ENCODE data around the gene FPGS.
A peak's percentile ranks its signal among the peaks of the same experiment; 100 is the strongest.
"Not testable (repeated sequence)": the region's sequence is repeated elsewhere in the genome, so short reads cannot be mapped to it uniquely, and the experiment has no call there.

Gene FPGS, protein sequence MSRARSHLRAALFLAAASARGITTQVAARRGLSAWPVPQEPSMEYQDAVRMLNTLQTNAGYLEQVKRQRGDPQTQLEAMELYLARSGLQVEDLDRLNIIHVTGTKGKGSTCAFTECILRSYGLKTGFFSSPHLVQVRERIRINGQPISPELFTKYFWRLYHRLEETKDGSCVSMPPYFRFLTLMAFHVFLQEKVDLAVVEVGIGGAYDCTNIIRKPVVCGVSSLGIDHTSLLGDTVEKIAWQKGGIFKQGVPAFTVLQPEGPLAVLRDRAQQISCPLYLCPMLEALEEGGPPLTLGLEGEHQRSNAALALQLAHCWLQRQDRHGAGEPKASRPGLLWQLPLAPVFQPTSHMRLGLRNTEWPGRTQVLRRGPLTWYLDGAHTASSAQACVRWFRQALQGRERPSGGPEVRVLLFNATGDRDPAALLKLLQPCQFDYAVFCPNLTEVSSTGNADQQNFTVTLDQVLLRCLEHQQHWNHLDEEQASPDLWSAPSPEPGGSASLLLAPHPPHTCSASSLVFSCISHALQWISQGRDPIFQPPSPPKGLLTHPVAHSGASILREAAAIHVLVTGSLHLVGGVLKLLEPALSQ

DNA sequence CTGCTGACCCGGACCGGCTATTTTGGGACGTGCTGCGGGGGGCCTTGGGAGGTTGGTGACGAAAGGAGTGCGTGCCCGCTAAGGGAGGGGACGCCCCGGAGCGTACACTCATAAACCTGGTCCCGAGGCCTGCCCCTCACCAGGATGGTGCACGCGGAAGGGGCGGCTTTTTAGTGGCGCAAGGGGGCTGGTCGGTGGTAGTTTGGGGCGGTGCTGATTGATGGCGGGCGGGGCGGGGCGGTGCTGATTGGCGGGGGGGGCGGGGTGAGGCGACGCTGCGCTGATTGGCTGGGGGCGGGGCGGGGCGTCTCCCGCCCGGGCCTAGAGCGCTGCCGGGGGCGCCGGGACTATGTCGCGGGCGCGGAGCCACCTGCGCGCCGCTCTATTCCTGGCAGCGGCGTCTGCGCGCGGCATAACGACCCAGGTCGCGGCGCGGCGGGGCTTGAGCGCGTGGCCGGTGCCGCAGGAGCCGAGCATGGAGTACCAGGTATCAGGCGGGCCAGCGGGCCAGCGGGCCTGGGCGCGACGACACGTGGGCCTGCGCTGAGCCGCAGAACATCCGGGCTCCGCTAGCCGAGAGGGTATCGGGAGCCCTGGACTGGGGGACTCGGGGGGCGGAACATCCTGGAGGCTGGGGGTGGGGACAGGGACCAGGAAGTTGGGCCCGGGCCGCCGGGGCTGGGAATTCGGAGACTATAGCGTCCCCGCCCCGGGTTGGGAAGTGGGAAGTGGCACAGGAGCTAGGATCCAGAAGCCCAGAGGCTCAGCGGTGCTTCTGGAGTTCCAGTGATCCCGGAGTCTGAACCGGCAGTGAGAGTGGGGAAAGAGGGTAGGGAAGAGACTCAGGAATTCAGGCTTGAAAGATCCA is at the start of gene FPGS:
Gene FPGS (plus strand): TSS at position 307 of the 868 bp plus-strand sequence. CDS start 43 bp downstream, at position 350.
- peak; percentile 86 for DNase-seq

GRCh38 chr9:127753148-127753547 is 49.5 kb upstream of the FPGS start:
- DNase-seq, result no peak

- no peak for DNase-seq
Observed at GRCh38 chr9:127753622-127754021, 49.1 kb upstream of the FPGS start.

- peak; percentile 57 for DNase-seq
Observed at GRCh38 chr9:127754099-127755060, 48.3 kb upstream of the FPGS start.

DNA sequence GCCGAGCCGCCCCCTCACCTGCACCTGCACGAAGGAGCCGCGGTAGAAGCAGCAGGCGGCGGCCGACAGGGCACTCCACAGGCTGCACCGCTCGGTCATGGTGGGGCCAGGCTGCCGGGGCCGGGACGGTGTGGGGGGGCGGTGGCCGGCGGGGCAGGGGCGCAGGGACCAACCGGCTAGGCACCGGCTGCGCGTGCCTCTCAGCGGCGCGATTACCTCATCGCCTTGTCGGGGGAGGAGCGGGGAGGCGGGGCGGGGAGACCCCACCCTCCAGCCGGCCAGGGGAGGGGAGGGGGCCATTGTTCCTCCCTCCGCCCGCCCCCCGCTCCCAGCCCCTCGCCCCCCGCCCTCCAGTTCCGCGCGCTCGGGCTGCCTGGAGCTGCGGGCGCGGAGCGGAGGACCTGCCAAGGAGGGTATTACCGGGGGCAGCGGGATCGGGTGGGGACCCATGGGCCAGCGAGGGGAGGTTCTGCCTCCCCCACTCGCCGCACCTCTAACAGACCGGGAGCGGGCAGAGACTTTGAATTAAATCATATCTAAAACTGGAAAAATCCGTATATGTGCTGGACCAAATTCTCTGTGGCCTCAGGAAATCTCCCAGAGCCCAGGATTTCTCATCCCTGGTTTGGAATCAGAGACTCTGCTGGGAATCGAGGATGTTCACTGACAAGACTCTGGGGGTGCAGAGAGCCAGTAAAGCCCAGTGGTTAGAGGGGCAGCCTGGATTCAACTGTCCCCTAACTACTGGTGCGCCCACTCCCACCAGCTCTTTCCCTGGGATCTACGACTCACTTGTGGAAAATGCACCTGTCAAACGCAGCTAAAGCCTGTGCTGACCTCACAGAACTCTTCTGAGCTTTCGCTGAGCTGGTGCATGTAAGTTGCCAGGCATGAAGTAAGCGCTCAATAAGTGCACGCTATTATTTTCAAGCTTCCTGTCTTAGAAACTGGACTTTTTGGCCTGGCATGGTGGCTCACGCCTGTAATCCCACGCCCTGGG is 47.3 kb upstream of the FPGS start:
- DNase-seq, result no peak

DNA sequence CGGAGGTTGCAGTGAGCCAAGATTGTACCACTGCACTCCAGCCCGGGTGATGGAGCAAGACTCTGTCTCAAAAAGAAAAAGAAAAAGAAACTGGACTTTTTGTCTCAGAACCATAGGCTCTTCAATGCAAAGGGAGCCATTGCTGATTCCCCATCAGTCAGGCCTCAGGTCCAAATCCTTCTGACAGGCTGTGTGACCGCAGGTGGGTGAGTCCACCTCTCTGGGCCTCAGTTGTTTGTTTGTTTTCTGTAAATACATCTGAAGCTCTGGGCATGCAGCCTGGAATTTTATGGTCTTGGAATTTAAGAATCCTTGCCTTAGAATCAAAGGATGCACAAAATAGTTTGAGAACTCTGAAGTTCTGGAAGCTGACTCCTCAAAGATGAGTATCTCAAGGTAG is 46.4 kb upstream of the FPGS start:
- no peak for DNase-seq

DNA sequence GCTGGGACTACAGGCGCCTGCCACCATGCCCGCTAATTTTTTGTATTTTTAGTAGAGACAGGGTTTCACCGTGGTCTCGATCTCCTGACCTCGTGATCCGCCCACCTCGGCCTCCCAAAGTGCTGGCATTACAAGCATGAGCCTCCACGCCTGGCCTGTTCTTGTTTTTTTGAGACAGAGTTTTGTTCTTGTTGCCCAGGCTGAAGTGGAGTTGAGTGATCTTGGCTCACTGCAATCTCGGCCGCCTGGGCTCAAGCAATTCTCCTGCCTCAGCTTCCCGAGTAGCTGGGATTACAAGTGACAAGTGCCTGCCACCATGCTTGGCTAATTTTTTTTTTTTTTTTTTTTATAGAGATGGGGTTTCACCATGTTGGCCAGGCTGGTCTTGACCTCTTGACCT is 45.9 kb upstream of the FPGS start:
- DNase-seq, result not testable (repeated sequence)

DNA sequence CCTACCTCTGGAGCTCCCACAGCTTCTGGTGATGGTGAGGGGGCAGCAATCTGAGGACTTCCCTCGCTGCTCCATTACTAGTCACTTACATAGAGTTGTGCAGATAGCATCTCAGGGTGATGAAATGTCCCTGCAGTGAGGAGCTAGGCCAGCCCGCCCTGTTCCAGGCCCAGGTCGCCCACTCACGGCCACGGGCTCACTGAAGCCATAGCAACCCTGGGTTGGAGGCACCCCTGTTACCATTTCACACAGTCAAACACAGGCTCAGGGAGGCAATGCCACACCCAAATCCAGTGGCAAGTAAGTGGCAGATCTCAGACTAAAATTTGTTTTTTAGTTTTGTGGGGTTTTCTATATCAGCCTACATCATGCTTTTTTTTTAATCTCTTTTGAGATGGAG is 43.8 kb upstream of the FPGS start:
- no peak for DNase-seq

GRCh38 chr9:127761061-127761460 is 41.6 kb upstream of the FPGS start:
- no peak for DNase-seq

DNA sequence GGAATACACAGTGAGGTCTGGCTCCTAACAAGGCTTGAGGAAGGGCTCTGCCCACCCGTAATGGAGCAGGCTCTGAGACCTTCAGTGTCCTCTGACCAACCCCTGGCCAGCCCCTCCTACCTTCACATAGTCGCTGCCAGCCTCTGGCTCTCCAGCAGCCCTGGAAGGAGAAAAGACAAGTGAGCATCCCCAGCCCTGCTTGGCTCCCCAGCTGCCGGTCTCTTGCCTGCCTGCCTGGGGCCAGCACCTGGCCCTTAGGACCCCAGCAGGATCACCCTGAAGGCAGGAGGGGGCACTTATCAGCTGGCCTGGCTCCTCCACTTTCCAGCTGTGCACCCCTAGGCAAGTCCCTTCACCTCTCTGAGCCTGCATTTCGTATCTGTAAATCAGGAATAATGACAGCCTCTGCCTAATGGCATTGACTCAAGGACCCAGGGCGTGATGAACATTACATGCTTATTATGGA is 41.2 kb upstream of the FPGS start:
- DNase-seq, result no peak

- no peak for DNase-seq
Observed at GRCh38 chr9:127762111-127762676, 40.5 kb upstream of the FPGS start.

DNA sequence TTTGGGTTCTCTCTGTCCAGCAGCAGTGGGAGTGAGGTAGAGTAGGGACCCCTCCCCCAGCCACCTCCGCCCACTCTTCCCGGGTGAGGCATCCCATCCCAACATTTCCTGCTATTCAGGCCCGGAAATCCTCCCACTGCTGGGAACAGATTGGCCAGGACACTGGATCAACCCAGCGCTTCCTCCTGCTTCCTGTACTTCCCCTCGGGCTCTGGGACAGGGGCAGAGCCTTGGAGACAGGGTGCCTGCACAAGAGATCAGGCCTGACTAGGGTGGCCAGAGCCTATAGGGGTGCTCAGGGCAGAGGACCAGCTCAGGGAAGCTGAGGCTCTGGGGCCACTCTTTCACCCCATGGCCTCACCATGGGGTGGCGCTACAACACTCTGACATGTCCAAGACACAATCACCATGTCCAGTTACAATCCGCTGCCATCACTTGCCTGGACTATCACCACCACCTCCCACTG is 38.7 kb upstream of the FPGS start:
- no peak for DNase-seq

DNA sequence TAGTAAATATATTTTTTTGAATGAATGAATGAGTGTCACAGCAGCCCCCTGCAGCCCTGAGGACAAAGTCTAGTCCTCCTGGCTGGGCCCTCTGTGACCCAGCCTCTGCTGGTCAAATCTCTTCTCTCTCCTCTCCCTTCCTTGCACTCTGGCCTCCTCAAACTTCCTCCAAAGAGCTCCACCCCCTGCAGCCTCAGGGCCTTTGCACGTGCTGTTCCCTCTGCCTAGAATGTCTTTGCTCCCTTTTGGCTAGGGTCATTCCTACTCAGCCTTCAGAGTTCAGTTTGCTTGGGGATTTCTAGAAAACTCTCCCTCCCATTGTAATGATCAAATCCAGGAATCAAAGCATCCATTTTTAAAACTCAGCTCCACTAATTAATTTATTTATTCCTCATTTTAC is 37.3 kb upstream of the FPGS start:
- no peak for DNase-seq

DNA sequence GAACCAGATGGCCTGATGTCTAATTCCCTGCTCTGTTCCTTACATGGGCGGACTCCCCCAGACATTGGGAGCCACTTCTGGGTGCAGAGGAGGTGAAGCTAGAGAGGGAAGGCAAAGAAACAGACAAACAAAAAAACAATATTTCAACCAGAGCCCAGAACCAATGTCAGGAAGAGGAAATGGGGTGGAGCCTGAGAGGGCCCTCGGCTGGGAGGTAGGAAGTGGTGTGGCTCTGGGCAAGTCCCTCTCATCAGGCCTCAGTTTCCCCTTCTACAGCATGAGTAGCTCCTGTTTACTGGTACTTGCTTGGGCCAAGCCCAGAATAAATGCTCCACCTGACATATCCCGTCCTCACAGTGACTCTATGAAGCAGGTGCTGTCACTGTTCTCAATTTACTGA is 35.3 kb upstream of the FPGS start:
- DNase-seq, result no peak

DNA sequence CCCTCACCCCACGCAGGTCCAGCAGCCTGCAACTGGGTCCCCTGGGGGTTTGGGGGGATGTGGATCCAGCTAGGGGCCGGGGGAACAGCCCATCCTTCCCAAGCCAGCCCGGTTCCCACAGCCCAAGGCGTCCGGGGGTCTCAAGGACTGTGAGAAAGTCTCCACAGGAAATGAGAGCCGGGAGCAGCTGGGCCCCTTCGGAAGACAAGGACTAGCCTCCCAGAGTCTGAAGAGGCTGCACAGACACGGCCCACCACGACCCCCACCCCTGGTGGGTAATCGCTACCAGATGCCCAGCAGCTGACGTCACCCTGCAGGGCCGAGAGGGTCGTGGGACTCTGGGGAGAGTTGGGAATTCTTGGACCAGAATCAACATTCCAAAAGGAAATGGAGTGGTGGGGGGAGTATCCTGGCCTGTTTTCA is 34.8 kb upstream of the FPGS start:
- no peak for DNase-seq

DNA sequence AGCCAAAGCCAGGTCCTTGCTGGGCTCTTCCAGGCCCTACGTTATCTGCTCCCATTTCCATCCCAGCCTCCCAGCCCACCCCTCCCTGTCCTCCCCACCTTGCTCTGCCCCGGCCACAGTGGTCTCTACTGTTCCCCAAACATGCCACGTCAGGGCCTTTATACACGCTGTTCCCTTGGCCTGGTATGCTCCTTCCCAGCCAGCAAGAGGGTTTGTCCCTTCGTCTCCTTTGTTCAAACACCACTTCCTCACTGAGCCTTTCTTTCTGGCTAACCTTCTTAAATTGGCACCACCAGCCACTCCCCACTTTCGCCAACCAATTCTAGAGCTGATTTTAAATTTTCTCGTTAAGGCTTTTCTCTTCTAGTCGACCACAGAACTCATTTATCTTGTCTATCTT is 34.0 kb upstream of the FPGS start:
- DNase-seq, result no peak

- DNase-seq, result no peak
Observed at GRCh38 chr9:127769101-127769500, 33.6 kb upstream of the FPGS start.

DNA sequence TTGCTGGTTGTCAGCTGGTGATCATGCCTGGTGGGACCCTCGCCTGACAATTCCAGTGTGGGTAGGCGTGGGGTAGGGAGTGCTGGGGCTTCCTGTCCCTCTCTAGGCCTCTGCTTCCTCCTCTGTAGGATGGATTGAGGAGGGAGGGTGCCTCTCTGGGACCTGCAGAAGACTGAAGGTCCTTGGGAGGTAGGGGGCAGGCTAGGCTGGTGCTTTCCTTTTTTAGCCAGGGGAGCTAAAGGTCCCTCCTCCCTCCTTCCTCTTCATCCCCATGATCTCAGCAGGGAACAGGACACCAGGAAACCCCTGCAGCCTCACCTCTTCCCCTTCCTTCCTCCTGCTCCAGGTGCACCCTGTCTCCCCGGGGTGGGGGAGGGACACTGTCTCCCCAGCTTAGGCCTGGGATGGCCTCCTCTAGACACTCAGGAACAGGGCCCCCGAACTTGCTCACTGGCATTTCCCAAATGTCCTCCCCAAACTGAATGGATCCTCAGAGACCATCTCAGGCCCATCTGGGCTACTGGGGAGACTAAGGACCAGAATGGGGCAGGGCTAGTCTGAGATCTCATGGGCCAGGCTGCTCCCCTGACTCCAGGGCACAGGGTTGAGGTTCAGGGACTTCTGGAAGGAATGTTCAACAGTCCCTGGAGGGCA is 32.6 kb upstream of the FPGS start:
- no peak for DNase-seq

DNA sequence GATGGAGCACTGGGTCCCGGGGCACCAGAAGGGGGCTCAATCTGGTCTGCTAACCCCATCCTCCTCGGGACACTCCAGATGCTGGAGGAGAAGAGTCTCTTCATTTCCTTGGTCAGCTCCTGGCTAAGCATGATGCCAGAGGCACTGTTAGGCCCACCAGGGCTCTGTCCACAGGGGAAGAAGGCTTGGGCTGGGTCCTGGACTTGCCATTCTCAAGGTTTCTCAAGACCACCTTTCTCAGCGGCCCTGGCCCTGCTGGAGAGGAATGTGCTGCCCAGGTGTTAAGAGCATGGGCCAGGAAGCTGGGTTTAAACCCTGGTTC is 32.1 kb upstream of the FPGS start:
- DNase-seq, result no peak

GRCh38 chr9:127770905-127771569 is 31.6 kb upstream of the FPGS start:
- DNase-seq, result peak; percentile 92

Data from NCI-H510A (cell line).